Endothelial cell (in vitro differentiated cells): ENCODE results near the gene BCAP29. TPM values are rescaled to one million over a fixed set of nuclear protein-coding genes. Genes with fewer than 3 reads are reported as not detected.
"Not testable (repeated sequence)": the region's sequence is repeated elsewhere in the genome, so short reads cannot be mapped to it uniquely, and the experiment has no call there.

Source experiments
- DNase-seq: peaks from one replicate; pipeline ENCODE4 v3.0.0; 2021; ENCODE audit warnings: low spot score
- H3K27ac Mint-ChIP-seq: one replicate; pipeline ENCODE4 v1.8.0; 2021; ENCODE audit warnings: mixed read lengths, inconsistent platforms; ENCODE audit not compliant: unreplicated experiment
- H3K27me3 Mint-ChIP-seq: one replicate; pipeline ENCODE4 v1.8.0; 2021; ENCODE audit warnings: mild to moderate bottlenecking, moderate library complexity, mixed read lengths, inconsistent platforms; ENCODE audit not compliant: unreplicated experiment
- H3K36me3 Mint-ChIP-seq: one replicate; pipeline ENCODE4 v1.8.0; 2021; ENCODE audit warnings: mild to moderate bottlenecking, low read depth, mixed read lengths, inconsistent platforms; ENCODE audit not compliant: unreplicated experiment
- H3K4me1 Mint-ChIP-seq: one replicate; pipeline ENCODE4 v1.8.0; 2021; ENCODE audit warnings: mild to moderate bottlenecking, mixed read lengths, inconsistent platforms; ENCODE audit not compliant: unreplicated experiment
- H3K4me3 Mint-ChIP-seq: one replicate; pipeline ENCODE4 v1.8.0; 2021; ENCODE audit warnings: mild to moderate bottlenecking, mixed read lengths, inconsistent platforms; ENCODE audit not compliant: unreplicated experiment
- H3K9me3 Mint-ChIP-seq: one replicate; pipeline ENCODE4 v1.8.0; 2021; ENCODE audit warnings: mixed read lengths, inconsistent platforms; ENCODE audit not compliant: unreplicated experiment
- CTCF ChIP-seq: fragments of 200-600 bp; sonication (generic); IDR thresholded peaks from one replicate; pipeline ENCODE4 v1.5.0; 2021; ENCODE audit warnings: antibody characterized with exemption; ENCODE audit not compliant: unreplicated experiment
- long read RNA-seq: library from polyadenylated mRNA; unstranded; transcript quantifications from one replicate; pipeline ENCODE4 v2.0.0, GENCODE V29; 2020; ENCODE audit not compliant: unreplicated experiment
- total RNA-seq: library from RNA; stranded (reverse); fragmentation: NEBNext Ultra II Directional; extraction: Animal tissue kit (Norgen Biotek cat#: 25700); gene quantifications from one replicate; pipeline ENCODE4 v1.2.1, GENCODE V29; 2021; ENCODE audit not compliant: unreplicated experiment

BCAP29 gene
- 114 TPM for total RNA-seq
- long read RNA-seq, full-length matches to known transcripts = 46 of 75 reads
- long read RNA-seq, partial matches to known transcripts = 8 of 75 reads
- long read RNA-seq, other reads (novel, unspliced or antisense) = 21 of 75 reads

- peak within 1 kb of the TSS; percentile 93 for H3K27ac Mint-ChIP-seq
- H3K27me3 Mint-ChIP-seq = no peaks in the 10 kb centered on the region
- H3K36me3 Mint-ChIP-seq = peaks cover 4% of the 10 kb centered on the region
- DNase-seq = peak; percentile 77
- H3K4me3 Mint-ChIP-seq = peak within 1 kb of the TSS; percentile 95
- H3K4me1 Mint-ChIP-seq = peaks cover 18% of the 10 kb centered on the region
- H3K9me3 Mint-ChIP-seq = no peaks in the 10 kb centered on the region
- TF ChIP-seq CTCF = no peak
Observed at GRCh38 chr7:107579885-107580715, at the start of gene BCAP29. BCAP29 (plus strand) TSS chr7:107580246; CDS start chr7:107580773, 527 bp downstream.

GRCh38 chr7:107530751-107531150, 49.3 kb upstream of the BCAP29 start:
- no peak overlapping the region for H3K27ac Mint-ChIP-seq
- H3K27me3 Mint-ChIP-seq = no peaks in the 10 kb centered on the region
- no peak for TF ChIP-seq CTCF

GRCh38 chr7:107534139-107534538, 45.9 kb upstream of the BCAP29 start:
- no peaks in the 10 kb centered on the region for H3K9me3 Mint-ChIP-seq
- TF ChIP-seq CTCF = no peak
- H3K27me3 Mint-ChIP-seq = no peaks in the 10 kb centered on the region
- H3K36me3 Mint-ChIP-seq = peaks cover 30% of the 10 kb centered on the region
- peaks cover 3% of the 10 kb centered on the region for H3K4me1 Mint-ChIP-seq
- no peak overlapping the region for H3K27ac Mint-ChIP-seq
- DNase-seq = no peak
- H3K4me3 Mint-ChIP-seq = no peak overlapping the region

More at GRCh38 chr7:107530751-107531150, 49.3 kb upstream of the BCAP29 start:
- H3K36me3 Mint-ChIP-seq = peaks cover 21% of the 10 kb centered on the region
- no peak for DNase-seq
- H3K4me1 Mint-ChIP-seq = peaks cover 2% of the 10 kb centered on the region
- H3K4me3 Mint-ChIP-seq = no peak overlapping the region
- H3K9me3 Mint-ChIP-seq = no peaks in the 10 kb centered on the region

GRCh38 chr7:107537228-107537627, 42.8 kb upstream of the BCAP29 start:
- peaks cover 30% of the 10 kb centered on the region for H3K36me3 Mint-ChIP-seq
- not testable (repeated sequence) for H3K4me1 Mint-ChIP-seq, H3K27ac Mint-ChIP-seq, H3K4me3 Mint-ChIP-seq, H3K27me3 Mint-ChIP-seq, DNase-seq, H3K9me3 Mint-ChIP-seq

- H3K4me3 Mint-ChIP-seq = no peak overlapping the region
- peaks cover 8% of the 10 kb centered on the region for H3K4me1 Mint-ChIP-seq
- H3K9me3 Mint-ChIP-seq = no peaks in the 10 kb centered on the region
- no peak overlapping the region for H3K27ac Mint-ChIP-seq
- H3K36me3 Mint-ChIP-seq = peaks cover 32% of the 10 kb centered on the region
- no peak for TF ChIP-seq CTCF
- H3K27me3 Mint-ChIP-seq = no peaks in the 10 kb centered on the region
- no peak for DNase-seq
Observed at GRCh38 chr7:107538001-107538400, 42.0 kb upstream of the BCAP29 start.
